HS-27A (cell line): ENCODE measurements around the gene TMCC1.
"Not testable (repeated sequence)": the region's sequence is repeated elsewhere in the genome, so short reads cannot be mapped to it uniquely, and the experiment has no call there.

ENCODE experiments used
- DNase-seq: peaks from one replicate; pipeline ENCODE4 v3.0.0-alpha.2; 2012; ENCODE audit warnings: low read depth, missing footprints

TMCC1 gene

DNA sequence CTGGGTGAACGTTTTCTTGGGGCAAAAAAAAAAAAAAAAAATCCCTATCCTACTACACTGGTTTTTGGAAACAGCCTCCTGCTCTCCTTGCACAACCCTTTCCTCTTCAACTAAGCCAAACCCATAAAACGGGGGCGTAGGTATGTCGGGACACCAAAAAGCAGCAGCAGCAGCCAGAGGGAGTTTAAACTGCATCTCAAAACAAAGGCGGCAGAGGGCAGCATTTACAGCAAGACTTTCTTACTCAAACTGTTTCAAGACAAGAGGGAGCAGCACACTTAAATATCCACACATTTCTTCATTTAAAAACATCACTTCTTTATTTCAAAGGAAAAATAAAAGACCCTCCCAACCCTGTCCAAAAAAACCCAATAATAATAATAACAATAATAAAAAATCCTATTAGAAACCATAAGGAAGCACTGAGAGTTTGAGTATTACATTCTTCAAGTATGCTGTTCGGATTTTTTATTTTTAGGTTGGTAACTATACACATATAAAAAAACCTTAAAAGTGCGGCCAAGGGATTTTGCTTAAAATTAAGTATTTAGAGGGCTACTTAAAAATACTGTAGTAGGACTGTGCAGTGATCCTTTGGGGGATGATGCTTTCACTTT lies 243.1 kb downstream of the TMCC1 start:
- no peak for DNase-seq

DNA sequence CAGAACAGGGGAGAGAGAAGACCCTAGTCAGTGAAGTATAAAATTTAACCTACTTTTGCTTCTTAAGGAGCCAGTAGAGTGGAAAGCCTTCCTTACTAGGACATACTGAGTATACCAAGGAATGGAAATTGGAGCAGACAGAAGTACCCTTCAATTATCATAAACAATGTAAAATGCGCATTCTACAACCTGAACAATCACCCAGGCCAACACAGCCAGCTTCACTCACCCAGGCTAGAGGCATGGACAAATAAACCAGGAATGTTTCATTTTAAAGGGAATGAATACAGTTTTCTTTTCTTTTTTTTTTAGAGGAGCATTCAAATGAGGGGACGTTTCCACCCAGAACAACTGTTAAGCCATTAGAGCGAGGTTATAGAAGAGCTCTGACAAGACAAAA lies 245.1 kb downstream of the TMCC1 start:
- DNase-seq = no peak

DNA sequence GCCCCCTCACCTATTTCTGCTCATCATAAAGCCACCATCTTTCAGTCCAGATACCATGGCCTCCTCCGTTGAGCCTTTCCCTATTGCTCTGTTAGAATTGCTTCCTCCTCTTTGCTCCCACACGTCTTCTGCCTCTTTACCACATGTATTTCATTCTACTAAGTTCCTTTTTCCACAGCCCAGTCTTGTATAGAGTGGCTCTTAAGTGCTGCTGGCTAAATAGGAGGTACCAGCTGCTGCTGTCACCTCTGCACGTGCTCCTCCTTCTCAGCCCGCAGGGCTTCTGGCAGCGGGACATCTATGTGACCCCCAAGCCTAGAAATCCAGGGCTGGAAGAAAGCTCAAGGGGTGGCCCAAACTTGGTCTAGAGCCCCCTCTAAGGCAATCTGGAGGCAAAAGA lies 248.2 kb downstream of the TMCC1 start:
- DNase-seq = no peak

DNA sequence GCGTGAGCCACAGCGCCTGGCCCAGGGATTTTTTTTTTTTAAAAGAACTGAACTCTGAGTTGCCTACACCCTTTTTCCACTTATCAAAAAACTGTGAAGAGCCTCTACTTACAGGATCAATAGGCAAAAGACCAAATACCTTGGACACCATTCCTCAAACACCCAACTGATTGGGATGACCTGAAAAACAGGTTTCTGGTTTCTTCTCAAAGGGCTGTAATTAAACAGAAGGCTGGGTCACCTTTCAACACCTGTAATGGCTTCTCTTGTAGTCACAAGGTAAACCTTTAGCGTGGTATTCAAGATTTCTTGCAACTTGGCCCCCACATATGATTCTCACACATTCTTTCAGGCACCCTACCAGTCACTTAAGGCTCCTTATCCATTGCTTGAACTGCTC lies 248.7 kb downstream of the TMCC1 start:
- DNase-seq = no peak

DNA sequence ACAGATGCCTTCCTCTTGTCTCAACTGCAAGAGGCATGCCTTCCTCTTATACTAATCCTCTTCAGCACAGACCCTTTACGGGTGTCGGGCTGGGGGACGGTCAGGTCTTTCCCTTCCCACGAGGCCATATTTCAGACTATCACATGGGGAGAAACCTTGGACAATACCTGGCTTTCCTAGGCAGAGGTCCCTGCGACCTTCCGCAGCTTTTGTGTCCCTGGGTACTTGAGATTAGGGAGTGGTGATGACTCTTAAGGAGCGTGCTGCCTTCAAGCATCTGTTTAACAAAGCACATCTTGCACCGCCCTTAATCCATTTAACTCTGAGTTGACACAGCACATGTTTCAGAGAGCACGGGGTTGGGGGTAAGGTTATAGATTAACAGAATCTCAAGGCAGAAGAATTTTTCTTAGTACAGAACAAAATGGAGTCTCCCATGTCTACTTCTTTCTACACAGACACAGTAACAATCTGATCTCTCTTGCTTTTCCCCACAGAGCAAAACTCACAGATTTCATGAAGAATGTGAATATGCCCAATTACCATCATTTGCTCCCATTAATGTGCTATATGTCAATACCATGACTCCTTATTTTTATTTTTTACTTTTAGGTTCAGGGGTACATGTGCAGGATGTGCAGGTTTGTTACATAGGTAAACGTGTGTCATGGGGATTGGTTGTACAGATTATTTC lies 251.8 kb downstream of the TMCC1 start:
- DNase-seq = not testable (repeated sequence)

DNA sequence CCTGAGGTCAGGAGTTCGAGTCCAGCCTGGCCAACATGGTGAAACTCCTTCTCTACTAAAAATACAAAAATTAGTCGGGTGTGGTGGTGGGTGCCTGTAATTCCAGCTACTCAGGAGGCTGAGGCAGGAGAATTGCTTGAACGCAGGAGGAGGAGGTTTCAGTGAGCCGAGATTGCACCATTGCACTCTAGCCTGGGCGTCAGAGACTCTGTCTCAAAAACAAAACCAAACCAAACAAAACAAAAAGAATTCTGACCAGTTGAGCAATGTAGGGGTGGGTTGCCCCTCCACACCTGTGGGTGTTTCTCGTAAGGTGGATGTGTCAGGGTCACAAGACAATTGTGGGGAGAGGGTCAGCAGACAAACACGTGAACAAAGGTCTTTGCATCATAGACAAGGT lies 252.5 kb downstream of the TMCC1 start:
- DNase-seq = not testable (repeated sequence)

DNA sequence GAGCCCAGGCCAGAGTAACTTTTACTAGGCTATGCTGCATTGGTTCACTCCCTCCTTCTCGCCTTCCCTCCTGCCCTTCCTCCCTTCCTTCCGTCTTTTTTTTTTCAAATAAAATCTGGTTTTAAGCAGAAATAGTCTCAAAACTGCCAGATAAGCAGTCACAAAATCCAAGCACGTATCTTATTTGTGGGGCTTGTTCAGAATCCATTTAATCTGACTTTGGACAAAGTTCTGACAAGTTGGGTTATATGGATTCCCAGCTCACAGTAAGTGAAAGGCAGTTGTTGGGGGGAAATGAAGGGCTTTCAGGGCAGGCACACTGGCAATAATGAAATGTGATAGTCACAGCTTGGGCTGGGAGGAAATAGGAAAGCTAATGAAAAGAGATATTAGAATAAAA lies 255.0 kb downstream of the TMCC1 start:
- DNase-seq = no peak

DNA sequence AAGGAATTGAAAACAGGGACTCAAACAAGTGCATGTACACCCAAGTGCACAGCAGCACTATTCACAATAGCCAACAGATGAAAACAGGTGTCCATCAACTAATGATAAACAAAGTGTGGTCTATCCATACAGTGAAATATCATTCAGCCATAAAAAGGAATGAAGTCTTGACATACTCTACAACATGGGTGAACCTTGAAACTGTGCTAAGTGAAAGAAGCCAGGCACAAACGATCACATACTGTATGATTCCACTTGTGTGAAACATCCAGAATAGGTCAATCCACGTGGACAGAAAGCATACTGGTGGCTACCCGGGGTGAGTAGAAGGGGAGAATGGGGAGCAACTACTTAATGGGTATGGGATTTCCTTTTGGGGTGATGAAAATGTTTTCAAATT lies 257.4 kb downstream of the TMCC1 start:
- no peak for DNase-seq

DNA sequence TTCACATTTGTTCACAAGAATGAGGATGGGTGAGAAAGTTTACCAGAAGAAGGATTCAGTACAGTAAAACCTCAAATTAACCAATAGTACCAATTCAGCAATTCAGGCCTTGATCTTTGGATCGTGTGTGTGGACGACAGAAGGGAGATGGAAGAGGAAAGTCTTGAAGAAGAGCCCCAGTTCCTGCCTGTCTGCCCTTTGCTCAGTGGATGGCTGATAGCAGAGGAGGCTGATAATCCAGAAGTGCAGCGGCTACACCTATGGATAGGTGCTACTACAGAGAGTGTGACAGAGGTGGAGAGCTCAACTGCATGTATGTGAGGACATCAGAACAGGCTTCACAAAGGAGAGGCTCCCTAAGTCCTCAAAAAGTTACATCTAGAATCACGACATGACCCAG lies 257.9 kb downstream of the TMCC1 start:
- no peak for DNase-seq

DNA sequence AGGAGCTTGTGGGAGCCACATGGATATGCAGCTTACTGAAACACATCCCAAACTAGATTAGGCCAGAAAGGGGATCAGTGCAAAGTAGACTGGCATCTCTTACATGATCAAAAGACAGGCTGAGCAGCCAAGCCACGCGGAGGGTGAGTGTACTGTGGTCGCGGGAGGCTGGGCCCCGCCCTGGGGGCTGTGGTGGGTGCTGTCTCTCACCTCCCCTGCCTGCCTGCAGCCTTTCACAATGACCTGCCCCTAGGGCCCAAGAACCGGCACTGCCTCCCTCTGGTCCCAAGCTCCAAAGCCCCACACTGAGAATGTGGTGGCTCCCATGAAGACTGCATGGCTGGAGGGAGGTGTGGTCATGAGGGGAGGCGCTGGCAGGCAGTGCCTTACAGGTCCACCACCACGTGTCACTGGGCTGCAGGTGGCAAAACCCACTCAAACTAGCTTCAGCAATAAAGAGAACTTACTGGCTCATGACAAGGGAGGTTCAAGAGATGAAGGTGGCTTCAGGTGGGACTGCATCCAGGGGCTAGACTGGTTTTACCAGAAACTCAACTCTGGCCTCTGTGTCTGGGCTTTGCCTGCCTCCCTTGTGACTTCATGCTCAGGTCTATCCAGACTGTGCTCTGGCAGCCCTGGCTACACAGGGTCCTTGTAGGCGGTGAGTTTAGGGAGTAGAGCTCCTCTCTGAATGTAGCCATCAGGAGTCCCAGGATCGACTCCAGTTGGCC lies 259.6 kb downstream of the TMCC1 start:
- DNase-seq = no peak

DNA sequence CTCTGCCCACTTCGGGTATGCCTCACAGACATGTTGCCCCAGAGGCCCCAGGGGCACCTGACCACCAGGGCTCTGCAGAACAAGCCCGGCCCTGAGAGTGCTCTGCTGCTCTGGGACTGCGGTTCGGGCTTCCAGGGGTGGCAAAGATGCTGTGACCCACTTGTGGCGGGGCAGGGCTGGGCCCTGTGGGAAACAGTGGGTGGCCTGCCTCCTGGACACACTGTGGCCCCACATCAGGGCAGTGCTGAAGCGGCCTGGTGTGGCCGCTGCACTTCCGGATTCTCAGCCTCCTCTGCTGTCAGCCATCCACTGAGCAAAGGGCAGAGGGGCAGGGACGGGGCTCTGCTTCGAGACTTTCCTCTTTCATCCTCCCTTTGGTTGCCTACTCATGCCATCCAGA lies 260.5 kb downstream of the TMCC1 start:
- DNase-seq = no peak

DNA sequence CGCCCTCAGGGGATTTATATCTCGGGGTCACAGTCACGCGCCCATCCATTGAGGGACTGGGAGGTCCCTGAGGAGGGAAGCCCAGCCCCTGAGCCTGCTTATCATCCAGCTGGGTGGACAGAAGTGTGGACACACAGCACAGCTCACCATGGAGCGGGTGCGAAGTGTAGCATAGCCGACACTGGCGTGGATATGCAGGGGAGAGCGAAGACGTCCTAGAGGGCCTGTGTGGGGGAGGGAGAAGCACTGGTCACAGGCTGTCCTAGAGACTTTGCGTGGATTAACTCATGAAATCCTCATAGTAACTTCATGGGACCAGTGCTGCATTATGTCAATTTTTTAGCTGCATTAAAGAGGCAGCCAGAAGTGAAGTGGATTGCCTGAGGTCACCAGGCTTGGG lies 261.0 kb downstream of the TMCC1 start:
- DNase-seq = no peak

DNA sequence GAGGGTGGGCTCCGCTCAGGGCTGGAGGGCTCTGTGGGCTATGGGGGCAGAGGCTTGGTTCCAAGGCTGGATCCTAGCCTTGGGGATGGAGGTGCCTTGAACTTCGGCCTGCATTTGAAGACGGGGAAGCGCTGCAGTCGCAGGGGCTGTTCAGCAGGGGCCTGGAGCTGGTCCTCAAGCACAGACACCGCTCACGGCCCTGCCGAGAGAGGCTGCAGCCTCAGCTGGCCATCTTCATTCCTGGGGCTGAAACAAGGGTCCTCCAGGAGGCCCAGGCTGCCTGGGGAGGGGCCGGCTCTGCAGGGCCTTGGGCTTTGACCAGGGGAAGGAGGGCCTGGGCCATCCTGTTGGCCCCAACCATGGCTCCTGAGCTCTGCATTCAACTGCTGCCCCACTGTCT lies 261.5 kb downstream of the TMCC1 start:
- DNase-seq = no peak

DNA sequence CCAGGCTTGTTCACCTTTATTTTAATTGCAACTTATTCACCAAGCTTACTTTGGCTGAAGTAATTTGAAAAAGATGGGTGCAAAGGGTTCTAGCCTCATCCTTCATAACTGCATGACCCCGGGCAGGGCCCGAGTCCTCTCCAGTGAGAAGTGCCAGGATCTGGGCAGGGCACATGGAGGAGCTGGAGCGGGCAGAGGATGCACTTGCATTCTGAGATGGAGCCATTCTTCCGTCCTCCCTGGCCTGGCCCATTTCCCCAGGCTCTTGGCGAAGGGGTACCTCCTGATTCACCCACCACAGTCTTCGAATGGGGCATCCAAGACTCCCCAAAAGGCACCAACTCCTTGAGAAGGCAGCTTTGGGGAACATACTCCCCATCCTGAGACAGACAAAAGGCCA lies 264.5 kb downstream of the TMCC1 start:
- DNase-seq = no peak

DNA sequence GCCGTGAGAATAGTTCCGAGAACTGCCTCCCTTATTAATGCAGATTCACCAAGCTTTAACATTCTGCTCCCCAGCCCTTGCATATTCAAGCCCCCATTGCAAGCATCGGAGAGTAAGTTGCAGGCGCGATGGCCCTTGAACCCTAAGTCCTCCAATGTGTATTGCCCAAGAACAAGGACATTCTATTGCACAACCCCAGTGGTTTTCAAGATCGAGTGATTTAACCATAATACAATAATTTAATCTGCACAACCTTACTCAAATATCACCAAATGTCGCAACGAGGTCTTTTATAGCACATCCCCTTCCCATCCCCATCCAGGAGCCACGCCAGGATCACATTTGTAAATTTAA lies 265.4 kb downstream of the TMCC1 start:
- no peak for DNase-seq

DNA sequence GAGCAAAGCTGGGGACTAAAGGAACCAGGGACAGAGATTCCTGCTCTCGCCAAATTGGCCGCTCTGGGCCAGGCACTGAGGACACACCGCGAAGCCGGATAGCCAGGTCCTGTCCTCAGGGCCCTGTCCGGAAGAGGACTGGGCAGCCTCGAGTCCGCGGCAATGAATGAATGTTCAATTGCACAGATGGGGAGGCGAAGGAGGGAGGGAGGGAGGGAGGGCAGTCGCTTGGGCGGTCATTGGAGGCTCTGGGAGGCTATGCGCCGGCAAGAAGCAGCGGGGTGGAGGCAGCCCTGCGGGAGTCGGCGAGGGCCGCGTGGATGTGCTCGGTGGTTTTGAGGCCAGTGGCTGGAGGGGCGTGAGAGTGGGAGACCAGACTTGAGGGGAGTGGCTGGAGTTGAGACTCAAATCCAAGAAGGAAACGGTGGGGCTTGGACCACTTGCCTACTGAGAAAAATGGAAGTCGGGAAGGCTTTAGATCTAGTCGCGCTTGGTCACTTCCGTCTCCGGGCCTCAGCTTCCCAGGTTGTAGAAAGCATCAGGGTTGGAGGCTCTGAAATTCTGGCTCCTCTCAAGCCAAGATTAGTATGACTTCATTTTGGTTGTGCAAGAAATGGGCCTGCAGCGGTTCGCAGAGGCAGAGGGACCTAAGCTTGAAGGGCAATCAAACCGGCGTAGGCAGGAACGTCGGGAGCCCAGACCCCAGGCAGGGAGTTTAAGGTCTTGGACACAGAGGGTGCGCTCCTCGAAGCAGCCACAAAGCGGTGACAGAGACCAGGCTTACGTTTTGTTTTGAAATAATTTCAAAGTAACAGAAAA lies 266.0 kb downstream of the TMCC1 start:
- DNase-seq = peak; percentile 67

DNA sequence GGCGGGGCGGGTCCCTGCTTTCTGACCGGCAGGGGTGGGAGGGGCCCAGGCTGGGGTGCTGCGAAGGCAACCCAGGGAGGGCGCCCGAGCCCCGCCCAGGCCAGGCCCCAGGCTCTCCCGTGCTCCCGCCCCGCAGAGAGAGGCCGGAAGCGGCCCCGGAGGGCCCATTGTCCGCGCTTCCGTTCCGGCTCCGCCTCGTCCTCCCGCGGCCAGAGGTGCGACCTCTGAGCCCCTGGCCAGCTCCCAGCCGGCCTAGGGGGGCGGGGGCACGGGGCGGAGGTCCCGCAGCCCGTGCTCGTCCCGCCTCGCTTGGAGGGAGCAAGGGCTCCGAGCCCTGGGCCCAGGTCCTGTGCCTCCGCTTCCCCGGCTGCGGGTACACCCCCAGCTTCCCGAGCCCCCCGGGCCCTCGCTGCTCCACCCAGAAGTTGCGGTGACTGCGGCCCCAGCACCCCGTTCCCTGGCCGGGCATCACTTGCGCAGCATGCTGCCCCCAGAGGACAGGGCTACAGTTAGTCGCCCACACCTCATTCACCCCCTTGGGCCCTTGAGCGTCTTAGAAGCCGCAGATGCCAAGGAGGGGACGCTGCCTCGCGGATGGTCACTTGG lies 266.7 kb downstream of the TMCC1 start:
- peak; percentile 79 for DNase-seq

DNA sequence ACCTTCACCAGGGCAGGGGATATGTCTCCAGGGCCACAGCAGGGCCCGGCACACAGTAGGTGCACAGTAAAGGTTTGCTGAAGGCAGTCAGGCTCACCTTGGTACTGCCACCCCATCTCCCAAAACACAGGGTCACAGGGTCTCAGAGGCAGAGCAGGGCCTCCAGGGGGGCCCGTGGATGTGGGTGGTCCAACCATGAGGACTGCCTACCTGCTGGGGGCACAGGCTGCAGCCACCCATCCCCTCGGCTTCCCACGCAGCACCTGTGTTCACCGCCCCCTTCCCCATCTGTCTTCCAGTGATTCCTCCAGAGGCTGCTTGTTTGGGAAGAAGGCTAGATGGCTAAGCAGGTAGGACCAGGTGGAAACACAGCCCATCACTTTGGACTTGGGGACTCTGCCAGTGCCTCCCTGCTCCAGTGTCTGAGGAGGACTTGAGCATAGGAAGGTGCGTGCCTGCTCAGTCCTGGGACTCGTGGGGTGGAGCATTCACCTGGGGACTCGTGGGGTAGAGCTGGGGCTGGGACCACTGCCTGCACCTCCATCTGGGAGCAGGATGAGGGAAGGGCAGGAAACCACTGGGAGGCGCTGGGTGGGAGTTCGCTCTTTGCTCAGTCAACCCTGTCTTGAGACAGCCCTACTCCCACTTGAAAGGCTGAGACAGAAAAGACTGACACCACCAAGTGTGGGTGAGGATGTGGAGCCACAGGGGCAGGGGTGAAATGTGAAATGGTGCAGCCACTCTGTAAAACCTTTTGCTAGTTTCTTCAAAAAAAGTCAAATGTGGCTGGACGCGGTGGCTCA lies 268.2 kb downstream of the TMCC1 start:
- no peak for DNase-seq

DNA sequence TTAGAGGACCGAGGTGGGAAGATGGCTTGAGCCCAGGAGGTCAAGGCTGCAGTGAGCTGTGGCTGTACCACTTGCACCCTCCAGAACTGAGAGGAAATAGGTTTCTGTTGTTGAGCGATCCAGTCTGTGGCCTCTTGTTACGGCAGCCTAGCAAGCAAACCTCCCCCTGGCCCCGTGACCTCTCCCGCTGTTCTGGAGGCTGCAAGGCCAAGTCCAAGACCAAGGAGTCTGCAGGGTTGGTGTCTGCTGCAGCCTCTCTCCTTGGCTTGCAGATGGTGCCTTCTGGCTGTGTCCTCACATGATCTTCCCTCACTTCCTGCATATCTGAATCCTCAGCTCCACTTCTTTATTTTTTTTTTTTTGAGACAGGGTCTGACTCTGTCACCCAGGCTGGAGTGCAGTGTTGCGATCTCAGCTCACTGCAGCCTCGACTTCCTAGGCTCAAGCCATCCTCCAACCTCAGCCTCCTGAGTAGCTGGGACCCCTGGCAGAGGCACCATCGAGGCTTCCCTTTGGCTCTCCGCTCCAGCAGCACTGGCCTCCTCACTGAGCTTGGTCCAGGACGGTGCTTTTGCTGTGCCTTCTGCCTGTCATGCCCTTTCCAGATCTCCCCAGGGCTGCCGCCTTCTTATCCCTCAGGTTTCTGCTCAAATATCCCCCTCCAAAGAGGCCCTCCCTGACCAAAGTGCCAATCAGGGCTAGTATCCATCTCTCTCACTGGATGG lies 269.0 kb downstream of the TMCC1 start:
- no peak for DNase-seq

DNA sequence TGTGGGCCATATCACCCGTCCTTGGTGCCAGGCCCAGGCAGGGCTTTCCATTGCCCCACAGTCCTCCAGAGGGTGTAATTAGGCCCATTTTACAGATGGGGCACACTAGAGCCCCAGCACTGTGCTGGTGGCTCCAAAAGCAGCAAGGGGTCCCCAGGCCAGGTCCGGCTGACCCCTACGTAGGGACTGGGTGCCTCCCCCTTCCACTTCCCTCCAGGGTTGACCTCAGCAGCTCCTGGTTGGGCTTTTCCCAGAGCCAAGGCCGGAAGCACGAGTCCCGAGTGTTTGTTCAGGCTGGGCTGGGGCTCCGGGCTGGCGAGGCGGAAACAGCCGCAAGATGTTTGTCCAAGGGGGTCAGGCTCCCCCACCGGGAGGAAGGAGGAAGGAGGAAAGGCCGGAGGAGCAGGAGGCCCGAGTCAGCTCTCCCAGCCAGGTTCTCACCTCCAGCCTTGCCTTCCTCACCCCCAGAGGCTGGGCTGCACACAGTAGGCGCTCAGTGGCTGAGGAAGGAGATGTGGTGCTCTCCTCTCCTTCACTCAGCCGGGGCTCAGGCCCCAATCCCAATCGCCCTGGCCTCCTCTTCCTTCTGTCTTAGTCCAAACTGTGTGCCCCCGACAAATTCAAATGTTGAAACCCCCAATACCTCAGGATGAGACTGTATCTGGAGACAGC lies 269.9 kb downstream of the TMCC1 start:
- no peak for DNase-seq
